Bronchus fibroblast of lung (primary cell): Measurements from ENCODE around the gene BARX1. TPM values are rescaled to one million over a fixed set of nuclear protein-coding genes. Genes with fewer than 3 reads are reported as not detected.

Experiments used
- total RNA-seq: library from RNA; depleted of rRNA; stranded (reverse); fragments of >200 nt; gene quantifications from 2 replicates; pipeline ENCODE4 v1.2.3, GENCODE V29; 2015

Gene BARX1
- total RNA-seq, result not detected in 2 replicates

DNA sequence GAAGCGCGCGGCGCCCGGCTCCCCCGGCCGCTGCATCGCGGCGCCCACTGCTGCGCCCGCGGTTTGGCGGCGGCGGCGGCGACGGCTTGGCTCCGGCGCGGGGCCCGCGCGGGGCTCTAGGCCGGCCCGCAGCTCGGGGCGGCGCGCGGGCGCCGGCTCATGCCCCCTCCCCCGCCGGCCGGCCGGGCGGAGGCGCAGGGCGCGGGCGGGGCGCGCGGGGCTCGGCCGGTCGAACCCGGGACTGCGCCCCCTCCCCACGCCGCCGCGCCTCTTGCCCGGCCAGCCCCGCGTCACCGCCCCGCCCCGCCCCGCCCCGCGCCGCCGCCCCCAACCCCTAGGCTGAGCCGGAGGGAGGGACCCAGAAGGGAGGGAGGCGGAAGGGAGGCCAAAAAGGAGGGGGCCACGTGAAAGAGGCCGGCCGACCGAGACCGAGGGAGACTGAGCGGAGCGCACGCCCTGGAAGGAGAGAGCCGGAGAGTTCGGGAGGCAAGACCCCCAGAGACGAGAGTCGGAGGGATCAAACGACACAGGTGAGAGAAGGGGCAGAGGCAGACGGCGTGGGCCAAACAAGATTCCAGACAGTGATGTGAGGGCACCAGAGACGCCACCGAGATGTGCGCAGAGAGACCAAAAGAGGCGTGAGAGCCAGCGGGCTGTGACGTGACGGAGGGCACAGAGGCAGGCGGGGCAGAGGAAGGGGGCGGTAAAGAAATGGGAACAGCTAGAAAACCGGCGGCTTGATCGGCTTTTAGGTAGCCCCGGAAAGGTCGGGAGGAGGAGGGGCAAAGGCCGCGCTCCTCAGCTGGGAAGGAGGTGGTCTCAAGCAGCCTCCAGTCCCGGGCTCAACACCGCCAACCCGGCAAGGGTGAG is at the start of gene BARX1:
Gene BARX1 (minus strand): TSS at position 245 of the 870 bp plus-strand sequence. CDS start 209 bp downstream, at position 36.

Other genes starting within 250 kb of the BARX1 start
- gene PTPDC1, start 129.1 kb upstream of the BARX1 start, total RNA-seq, result 4.8 and 5.2 TPM in 2 replicates